ENCODE measurements around the gene FGFR1OP2.

Gene FGFR1OP2

DNA sequence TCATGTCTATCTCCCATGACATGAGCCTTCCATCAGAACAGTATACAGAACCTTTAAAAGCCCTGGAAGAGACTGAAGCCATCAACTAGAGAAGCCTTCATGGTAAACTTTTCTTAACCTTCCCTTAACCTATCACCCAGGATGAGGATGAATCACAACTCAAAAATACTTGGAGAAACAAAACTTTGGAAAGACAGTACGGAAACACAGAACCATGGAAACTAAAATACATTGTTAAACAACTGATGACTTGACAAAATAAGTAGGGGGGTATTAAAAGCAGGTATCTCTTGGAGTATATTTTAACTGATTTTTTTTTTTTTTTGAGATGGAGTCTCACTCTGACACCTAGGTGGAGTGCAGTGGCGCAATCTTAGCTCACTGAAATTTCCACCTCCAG lies 67.2 kb downstream of the FGFR1OP2 start:
- no peak for DNase-seq

GRCh38 chr12:27006797-27007467 lies 68.7 kb downstream of the FGFR1OP2 start:
- no peak for DNase-seq

DNA sequence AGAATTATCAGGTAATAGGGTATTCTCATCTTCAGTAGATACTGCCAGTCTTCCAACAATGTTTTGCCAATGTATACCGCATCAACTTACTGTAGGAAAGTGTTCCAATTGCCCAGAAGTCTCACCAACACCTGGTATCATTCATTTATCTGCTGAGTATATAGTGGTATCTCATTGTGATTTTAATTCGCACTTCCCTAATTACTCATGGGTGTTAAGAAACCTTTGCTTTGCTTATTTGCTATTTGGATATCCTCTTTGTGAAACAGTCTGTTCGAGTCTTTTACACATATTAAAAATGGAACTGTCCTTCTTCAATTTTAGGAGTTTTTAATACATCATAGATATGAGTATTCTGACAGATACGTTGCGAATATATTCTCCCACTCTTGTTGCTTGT lies 69.8 kb downstream of the FGFR1OP2 start:
- DNase-seq: no peak

DNA sequence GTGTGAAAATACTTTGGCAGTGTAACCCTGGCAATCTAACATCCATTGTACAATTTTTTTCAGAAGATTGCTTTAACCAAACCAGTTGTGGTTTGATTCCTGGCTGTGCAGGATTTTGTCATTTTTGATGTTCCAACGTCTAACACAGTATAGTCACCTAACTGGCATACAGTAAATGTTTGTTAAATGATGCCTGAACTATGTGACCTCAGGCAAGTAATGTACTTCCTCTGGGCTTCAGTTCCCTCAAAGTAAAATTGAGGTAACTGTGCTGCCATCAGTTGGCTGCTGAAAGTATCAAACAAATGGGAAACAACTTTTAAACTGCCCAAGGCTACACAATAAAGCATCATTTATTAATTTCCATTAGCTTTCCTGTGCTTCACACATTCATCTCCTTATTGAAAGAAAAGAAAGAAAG lies 71.6 kb downstream of the FGFR1OP2 start:
- DNase-seq: no peak

DNA sequence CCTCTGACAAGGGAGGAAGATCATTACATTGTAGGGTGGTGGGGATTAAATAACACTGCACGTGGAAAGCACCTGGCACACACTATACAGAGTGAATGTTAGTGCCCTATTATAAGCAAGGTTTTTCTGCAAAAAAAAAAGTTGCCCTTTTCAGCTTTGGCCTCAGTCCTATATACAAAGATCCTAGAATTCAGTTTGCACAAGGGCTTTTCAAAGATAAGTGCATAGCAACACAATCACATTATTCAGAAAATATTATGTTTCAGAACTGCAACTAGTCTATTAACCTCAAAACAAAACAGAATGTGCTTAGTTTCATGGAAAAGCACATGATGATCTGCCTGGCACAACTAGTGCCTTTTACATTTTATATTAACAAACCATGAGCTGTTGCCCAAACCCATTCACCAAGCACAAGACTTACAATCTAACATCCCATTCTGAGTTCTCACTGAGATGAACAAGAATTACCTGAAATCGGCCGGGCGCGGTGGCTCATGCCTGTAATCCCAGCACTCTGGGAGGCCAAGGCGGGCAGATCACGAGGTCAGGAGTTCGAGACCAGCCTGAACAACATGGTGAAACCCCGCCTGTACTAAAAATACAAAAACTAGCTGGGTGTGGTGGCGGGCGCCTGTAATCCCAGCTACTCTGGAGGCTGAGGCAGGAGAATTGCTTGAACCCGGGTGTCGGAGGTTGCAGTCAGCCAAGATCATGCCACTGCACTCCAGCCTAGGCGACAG lies 74.1 kb downstream of the FGFR1OP2 start:
- DNase-seq: no peak

DNA sequence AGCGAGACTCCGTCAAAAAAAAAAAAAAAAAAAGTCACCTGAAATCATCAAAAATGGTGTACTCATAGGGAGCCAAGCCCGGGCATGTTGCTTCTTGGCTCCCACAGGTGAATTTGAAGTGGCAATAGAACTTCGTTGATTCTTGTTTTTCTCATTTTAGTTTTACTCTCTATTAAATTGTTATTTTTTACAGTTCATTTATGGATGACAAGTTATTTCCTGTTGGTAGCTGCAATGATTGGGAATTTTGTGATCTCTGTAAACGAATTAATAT lies 74.6 kb downstream of the FGFR1OP2 start:
- no peak for DNase-seq

DNA sequence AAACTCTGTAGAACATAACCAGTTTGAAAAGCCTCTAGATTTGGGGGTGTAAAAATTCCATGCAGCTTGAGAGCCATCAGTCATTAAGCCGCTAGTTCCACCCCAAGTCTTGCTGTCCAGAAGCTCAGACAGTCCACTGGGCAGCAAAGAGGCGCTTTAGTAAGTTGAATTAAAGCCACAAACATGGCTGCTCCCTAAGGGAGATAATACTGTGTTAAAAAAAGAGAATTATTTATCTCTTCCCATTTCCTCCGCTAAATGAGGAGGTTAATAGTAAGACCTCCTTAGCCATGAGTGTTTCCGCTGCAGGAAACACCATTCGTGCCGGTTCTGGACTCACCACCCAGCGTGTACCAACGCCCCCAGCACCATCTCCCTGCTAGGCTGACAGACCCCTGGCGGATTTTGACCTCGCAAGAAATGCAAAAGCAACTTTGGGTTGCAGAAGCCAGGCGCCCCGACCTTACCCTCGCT lies 75.4 kb downstream of the FGFR1OP2 start:
- DNase-seq: no peak

DNA sequence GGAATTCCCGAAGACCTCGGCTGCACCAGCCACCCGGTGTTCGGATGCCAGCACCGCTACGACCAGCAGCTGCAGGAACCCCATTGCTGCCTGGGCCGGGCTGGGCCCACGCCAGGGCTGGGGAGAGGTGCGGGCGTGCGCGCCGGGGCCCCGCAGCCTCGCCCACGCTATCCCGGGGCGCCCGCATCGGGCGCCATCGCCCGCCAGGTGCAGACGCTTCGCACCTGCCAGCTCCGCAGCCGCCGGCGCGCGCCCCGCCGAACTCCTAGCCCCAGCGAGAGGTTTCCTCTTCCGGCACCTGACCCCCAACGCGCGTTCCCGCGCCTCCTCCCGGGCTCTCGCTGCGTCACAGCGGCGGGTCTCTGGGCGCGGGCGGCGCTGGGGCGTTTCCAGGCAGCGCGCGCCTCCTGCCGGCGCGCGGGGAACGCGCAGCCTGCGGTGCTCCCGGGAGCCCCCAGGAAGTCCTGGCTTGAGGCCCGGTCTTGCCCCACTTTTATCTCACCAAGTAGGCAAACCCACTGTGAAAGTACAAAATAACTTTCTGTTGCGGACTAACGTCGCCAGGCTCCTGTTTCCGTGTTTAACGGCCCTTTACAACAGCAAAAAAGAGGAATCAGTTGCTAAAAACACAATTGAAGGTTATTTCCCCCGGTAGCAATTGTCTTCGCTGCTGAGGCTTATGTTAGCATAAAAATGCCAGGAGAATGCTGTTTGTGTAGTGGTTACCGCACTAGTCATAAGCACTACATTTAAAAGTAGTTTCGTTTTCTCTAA lies 76.0 kb downstream of the FGFR1OP2 start, which contains the start of gene TM7SF3:
TM7SF3 (minus strand) TSS at position 300 of the 774 bp plus-strand sequence; CDS start at position 84, 216 bp downstream.
- peak; percentile 94 for DNase-seq

DNA sequence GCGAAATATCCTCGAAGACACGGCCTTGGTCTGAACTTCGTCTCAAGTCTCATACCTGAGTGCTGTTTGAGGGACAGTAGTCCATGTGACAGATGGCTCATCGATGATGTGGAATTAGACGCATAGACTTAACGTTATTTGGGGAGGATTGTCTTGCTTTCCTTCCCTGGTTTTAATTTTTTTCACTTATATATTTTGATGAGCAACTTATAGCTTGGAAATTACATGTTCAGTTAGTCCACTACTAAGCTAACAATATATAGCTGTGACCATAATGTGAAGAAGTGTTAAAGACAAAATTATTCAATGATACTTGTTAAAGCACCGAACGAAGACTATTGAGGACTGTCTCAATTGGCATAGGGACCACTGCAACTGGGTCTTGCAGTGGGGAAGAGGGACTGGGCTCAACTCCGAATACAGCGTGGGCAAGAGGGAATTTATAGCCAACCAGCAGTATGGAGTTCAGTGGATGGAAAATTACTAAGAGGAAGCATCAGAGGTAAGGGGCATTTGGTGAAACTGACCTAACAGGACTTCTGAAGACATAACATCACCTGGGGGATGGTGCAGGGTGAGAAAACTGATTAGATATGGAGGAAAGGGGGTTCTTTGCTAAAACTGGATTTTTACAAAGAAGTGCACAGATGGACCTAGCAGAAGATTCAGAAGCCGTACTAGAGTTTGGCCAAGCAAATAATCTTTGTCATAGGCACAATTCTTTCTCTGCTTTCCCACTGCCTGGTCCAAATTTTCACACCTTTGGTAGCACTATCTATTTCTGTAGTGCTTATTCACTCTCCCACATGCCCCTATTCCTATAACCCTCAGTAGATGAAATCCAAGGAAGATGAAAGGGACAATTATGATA lies 76.8 kb downstream of the FGFR1OP2 start:
- DNase-seq: no peak

- DNase-seq: no peak
These were observed 77.4 kb downstream of the FGFR1OP2 start for GRCh38 chr12:27015730-27016076.

Data from T-helper 9 cell (primary cell).